ENCODE measurements around the gene COX18.

COX18 gene, protein sequence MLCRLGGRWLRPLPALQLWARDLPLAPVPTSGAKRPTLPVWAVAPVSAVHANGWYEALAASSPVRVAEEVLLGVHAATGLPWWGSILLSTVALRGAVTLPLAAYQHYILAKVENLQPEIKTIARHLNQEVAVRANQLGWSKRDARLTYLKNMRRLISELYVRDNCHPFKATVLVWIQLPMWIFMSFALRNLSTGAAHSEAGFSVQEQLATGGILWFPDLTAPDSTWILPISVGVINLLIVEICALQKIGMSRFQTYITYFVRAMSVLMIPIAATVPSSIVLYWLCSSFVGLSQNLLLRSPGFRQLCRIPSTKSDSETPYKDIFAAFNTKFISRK

DNA sequence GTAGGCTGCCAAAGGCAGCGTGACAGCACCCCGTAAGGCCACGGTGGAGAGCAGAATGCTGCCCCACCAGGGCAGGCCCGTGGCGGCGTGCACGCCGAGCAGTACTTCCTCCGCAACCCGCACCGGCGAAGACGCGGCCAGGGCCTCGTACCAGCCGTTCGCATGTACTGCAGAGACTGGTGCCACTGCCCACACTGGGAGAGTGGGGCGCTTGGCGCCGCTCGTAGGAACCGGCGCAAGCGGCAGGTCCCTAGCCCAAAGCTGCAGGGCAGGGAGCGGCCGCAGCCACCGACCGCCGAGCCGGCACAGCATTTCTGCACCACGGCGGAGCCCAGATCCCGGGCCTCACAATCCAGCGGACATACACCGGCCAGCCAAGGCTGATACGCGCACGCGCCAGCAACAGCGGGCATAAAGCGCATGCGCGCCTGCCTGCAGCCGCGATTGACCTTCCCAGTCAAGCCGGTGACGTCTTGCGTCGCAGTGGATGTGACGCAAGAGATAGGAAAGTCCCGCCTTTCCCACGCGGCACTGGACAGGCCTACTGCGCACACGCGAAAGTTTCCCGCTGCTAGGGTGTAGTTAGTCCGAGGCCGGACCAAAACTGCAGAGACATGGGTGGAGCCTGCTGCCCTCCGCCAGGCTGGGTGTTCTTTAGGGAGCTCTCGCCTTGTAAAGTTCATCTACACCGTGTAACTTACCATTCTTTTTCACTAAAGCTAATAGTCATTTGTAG, at the start of gene COX18:
Gene COX18 (minus strand): TSS at position 379 of the 736 bp plus-strand sequence. CDS start 67 bp downstream, at position 312.
- H3K9ac ChIP-seq (ENCODE audit: low read length in 2 of 2), result peak within 1 kb of the TSS; percentile 87 to 96

GRCh38 chr4:73109493-73109892, 40.0 kb upstream of the COX18 start:
- Histone ChIP-seq H3K4me1 (ENCODE audit: control insufficient read depth, insufficient read depth, low read length) (no peaks in the 10 kb centered on the region), H3K36me3 (ENCODE audit: control insufficient read depth in 2 of 2, insufficient read depth in 2 of 2, low read length in 2 of 2) (peaks cover 11 to 42% of the 10 kb centered on the region in 2 donors), H3K27me3 (ENCODE audit: control insufficient read depth in 1 of 2, insufficient read depth in 2 of 2, low read length in 2 of 2) (no peaks in the 10 kb centered on the region), H3K27ac (ENCODE audit: low read length) (no peak overlapping the region), H3K9ac (ENCODE audit: low read length in 2 of 2) (no peak overlapping the region), H3K4me3 (ENCODE audit: low read length in 2 of 2) (no peak overlapping the region), H3K9me3 (ENCODE audit: control insufficient read depth in 2 of 2, low read length in 2 of 2) (no peaks in the 10 kb centered on the region)

More for the DNA sequence above, at the start of gene COX18:
- peak within 1 kb of the TSS; percentile 83 for H3K27ac ChIP-seq (ENCODE audit: low read length)
- H3K4me1 ChIP-seq (ENCODE audit: control insufficient read depth, insufficient read depth, low read length), result peaks cover 3% of the 10 kb centered on the region
- H3K36me3 ChIP-seq (ENCODE audit: control insufficient read depth in 2 of 2, insufficient read depth in 2 of 2, low read length in 2 of 2), result no peaks in the 10 kb centered on the region
- no peaks in the 10 kb centered on the region for H3K27me3 ChIP-seq (ENCODE audit: control insufficient read depth in 1 of 2, insufficient read depth in 2 of 2, low read length in 2 of 2)
- peak within 1 kb of the TSS; percentile 87 to 91 for H3K4me3 ChIP-seq (ENCODE audit: low read length in 2 of 2)
- no peaks in the 10 kb centered on the region for H3K9me3 ChIP-seq (ENCODE audit: control insufficient read depth in 2 of 2, low read length in 2 of 2)

DNA sequence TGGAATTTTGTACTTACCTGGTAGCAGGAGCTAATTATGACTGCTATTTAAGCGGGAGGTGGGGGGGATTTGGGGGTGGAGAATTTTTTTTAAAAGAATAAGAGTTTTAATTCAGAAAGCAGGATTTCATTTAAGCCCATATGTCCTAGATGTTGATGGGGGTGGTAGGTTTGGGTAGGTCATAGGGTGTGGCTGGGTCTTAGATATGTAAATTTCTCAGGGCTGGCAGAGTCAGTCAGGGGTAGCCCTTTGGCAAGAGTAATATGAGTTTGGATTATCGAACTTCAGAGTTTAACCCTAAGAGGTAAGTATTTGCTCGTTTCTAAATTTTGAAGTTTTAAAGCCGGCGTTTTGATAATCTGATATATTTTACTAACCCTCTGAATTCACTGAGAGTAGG, 35.2 kb upstream of the COX18 start:
- Histone ChIP-seq H3K27me3 (ENCODE audit: control insufficient read depth in 1 of 2, insufficient read depth in 2 of 2, low read length in 2 of 2) (no peaks in the 10 kb centered on the region), H3K4me3 (ENCODE audit: low read length in 2 of 2) (no peak overlapping the region), H3K36me3 (ENCODE audit: control insufficient read depth in 2 of 2, insufficient read depth in 2 of 2, low read length in 2 of 2) (peaks cover 28 to 53% of the 10 kb centered on the region in 2 donors), H3K9ac (ENCODE audit: low read length in 2 of 2) (no peak overlapping the region), H3K4me1 (ENCODE audit: control insufficient read depth, insufficient read depth, low read length) (no peaks in the 10 kb centered on the region), H3K27ac (ENCODE audit: low read length) (no peak overlapping the region), H3K9me3 (ENCODE audit: control insufficient read depth in 2 of 2, low read length in 2 of 2) (no peaks in the 10 kb centered on the region)

- Histone ChIP-seq H3K4me1 (ENCODE audit: control insufficient read depth, insufficient read depth, low read length) (no peaks in the 10 kb centered on the region), H3K4me3 (ENCODE audit: low read length in 2 of 2) (no peak overlapping the region), H3K36me3 (ENCODE audit: control insufficient read depth in 2 of 2, insufficient read depth in 2 of 2, low read length in 2 of 2) (peaks cover 32 to 54% of the 10 kb centered on the region in 2 donors), H3K9ac (ENCODE audit: low read length in 2 of 2) (no peak overlapping the region), H3K27me3 (ENCODE audit: control insufficient read depth in 1 of 2, insufficient read depth in 2 of 2, low read length in 2 of 2) (no peaks in the 10 kb centered on the region), H3K9me3 (ENCODE audit: control insufficient read depth in 2 of 2, low read length in 2 of 2) (no peaks in the 10 kb centered on the region), H3K27ac (ENCODE audit: low read length) (no peak overlapping the region)
Measured at GRCh38 chr4:73103799-73104503, 34.4 kb upstream of the COX18 start.

- no peak overlapping the region for H3K27ac ChIP-seq (ENCODE audit: low read length)
- H3K9me3 ChIP-seq (ENCODE audit: control insufficient read depth in 2 of 2, low read length in 2 of 2), result no peaks in the 10 kb centered on the region
- no peaks in the 10 kb centered on the region for H3K27me3 ChIP-seq (ENCODE audit: control insufficient read depth in 1 of 2, insufficient read depth in 2 of 2, low read length in 2 of 2)
- no peak overlapping the region for H3K4me3 ChIP-seq (ENCODE audit: low read length in 2 of 2)
- no peak overlapping the region for H3K9ac ChIP-seq (ENCODE audit: low read length in 2 of 2)
- H3K4me1 ChIP-seq (ENCODE audit: control insufficient read depth, insufficient read depth, low read length), result no peaks in the 10 kb centered on the region
- peaks cover 31 to 49% of the 10 kb centered on the region in 2 donors for H3K36me3 ChIP-seq (ENCODE audit: control insufficient read depth in 2 of 2, insufficient read depth in 2 of 2, low read length in 2 of 2)
Measured at GRCh38 chr4:73099143-73099542, 29.6 kb upstream of the COX18 start.

GRCh38 chr4:73098713-73099112, 29.2 kb upstream of the COX18 start:
- Histone ChIP-seq H3K9ac (ENCODE audit: low read length in 2 of 2) (no peak overlapping the region), H3K9me3 (ENCODE audit: control insufficient read depth in 2 of 2, low read length in 2 of 2) (no peaks in the 10 kb centered on the region), H3K36me3 (ENCODE audit: control insufficient read depth in 2 of 2, insufficient read depth in 2 of 2, low read length in 2 of 2) (peaks cover 28 to 48% of the 10 kb centered on the region in 2 donors), H3K27me3 (ENCODE audit: control insufficient read depth in 1 of 2, insufficient read depth in 2 of 2, low read length in 2 of 2) (no peaks in the 10 kb centered on the region), H3K4me1 (ENCODE audit: control insufficient read depth, insufficient read depth, low read length) (no peaks in the 10 kb centered on the region), H3K27ac (ENCODE audit: low read length) (no peak overlapping the region), H3K4me3 (ENCODE audit: low read length in 2 of 2) (no peak overlapping the region)

DNA sequence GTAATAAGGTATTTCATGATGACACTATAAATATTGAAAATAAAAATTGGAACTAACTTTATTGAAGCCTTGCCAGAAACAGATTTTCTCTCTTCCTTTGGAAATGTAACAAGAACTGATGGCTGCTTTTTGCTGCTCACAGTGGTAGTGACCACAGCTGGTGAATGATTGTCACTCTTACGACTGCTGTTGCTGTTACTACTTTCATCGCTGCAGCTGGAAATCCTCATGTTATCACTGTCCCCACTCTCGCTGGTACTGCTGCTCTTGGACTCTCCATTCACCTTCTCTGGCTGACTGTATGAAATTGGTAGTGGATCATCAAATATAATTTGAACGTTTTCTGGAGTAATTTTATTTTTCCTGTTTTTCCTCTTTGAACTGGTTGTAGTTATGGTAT, 28.5 kb upstream of the COX18 start:
- Histone ChIP-seq H3K27ac (ENCODE audit: low read length) (no peak overlapping the region), H3K4me3 (ENCODE audit: low read length in 2 of 2) (no peak overlapping the region), H3K36me3 (ENCODE audit: control insufficient read depth in 2 of 2, insufficient read depth in 2 of 2, low read length in 2 of 2) (peaks cover 28 to 49% of the 10 kb centered on the region in 2 donors), H3K27me3 (ENCODE audit: control insufficient read depth in 1 of 2, insufficient read depth in 2 of 2, low read length in 2 of 2) (no peaks in the 10 kb centered on the region), H3K9ac (ENCODE audit: low read length in 2 of 2) (no peak overlapping the region), H3K4me1 (ENCODE audit: control insufficient read depth, insufficient read depth, low read length) (no peaks in the 10 kb centered on the region), H3K9me3 (ENCODE audit: control insufficient read depth in 2 of 2, low read length in 2 of 2) (no peaks in the 10 kb centered on the region)

- H3K9ac ChIP-seq (ENCODE audit: low read length in 2 of 2), result no peak overlapping the region
- no peak overlapping the region for H3K27ac ChIP-seq (ENCODE audit: low read length)
- no peaks in the 10 kb centered on the region for H3K4me1 ChIP-seq (ENCODE audit: control insufficient read depth, insufficient read depth, low read length)
- no peaks in the 10 kb centered on the region for H3K9me3 ChIP-seq (ENCODE audit: control insufficient read depth in 2 of 2, low read length in 2 of 2)
- H3K27me3 ChIP-seq (ENCODE audit: control insufficient read depth in 1 of 2, insufficient read depth in 2 of 2, low read length in 2 of 2), result no peaks in the 10 kb centered on the region
- peaks cover 18 to 32% of the 10 kb centered on the region in 2 donors for H3K36me3 ChIP-seq (ENCODE audit: control insufficient read depth in 2 of 2, insufficient read depth in 2 of 2, low read length in 2 of 2)
- no peak overlapping the region for H3K4me3 ChIP-seq (ENCODE audit: low read length in 2 of 2)
Measured at GRCh38 chr4:73092868-73093267, 23.4 kb upstream of the COX18 start.

DNA sequence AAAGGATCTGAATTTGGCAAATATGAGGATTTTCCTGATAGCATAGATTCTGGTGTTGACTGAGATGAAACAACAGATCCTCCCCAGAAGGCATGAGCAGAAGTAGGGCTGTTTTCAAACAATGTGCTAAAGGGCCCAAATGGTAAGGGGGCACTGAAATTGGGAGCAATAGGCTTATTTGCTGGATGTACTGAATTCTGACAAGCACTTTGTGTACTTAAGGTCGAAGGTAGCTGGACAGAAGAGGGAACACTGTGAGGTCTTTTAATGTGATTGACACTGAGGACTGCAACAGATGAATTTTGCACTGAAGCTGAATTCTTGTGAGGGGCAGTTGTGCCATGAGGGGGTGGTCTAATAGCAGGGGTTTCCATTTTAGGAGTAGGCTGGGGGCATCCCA, 21.2 kb upstream of the COX18 start:
- H3K4me3 ChIP-seq (ENCODE audit: low read length in 2 of 2), result no peak overlapping the region
- H3K36me3 ChIP-seq (ENCODE audit: control insufficient read depth in 2 of 2, insufficient read depth in 2 of 2, low read length in 2 of 2), result peaks cover 18 to 26% of the 10 kb centered on the region in 2 donors
- H3K9me3 ChIP-seq (ENCODE audit: control insufficient read depth in 2 of 2, low read length in 2 of 2), result no peaks in the 10 kb centered on the region
- H3K9ac ChIP-seq (ENCODE audit: low read length in 2 of 2), result no peak overlapping the region
- H3K4me1 ChIP-seq (ENCODE audit: control insufficient read depth, insufficient read depth, low read length), result no peaks in the 10 kb centered on the region
- no peaks in the 10 kb centered on the region for H3K27me3 ChIP-seq (ENCODE audit: control insufficient read depth in 1 of 2, insufficient read depth in 2 of 2, low read length in 2 of 2)
- H3K27ac ChIP-seq (ENCODE audit: low read length), result no peak overlapping the region

DNA sequence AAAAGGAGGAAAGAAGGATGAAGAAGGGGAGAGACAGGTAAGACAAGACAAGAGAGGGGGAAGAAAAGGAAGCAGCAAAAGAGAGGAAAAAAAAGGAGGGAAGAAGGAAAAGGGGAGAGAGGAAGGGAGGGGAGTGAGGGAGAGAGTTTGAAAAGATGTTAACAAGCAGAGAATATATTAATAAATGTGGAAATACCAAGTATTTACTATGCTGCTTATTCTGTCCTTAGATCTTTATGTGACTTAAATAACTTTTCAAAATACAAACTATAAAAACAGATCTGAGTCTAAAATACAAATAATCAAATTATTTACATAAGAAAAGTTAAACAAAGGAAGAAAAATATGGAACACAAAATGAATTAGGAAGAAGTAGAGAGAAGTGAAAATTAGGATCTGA, 18.4 kb upstream of the COX18 start:
- Histone ChIP-seq H3K9me3 (ENCODE audit: control insufficient read depth in 2 of 2, low read length in 2 of 2) (no peaks in the 10 kb centered on the region), H3K27me3 (ENCODE audit: control insufficient read depth in 1 of 2, insufficient read depth in 2 of 2, low read length in 2 of 2) (no peaks in the 10 kb centered on the region), H3K9ac (ENCODE audit: low read length in 2 of 2) (no peak overlapping the region), H3K36me3 (ENCODE audit: control insufficient read depth in 2 of 2, insufficient read depth in 2 of 2, low read length in 2 of 2) (peaks cover 17 to 21% of the 10 kb centered on the region in 2 donors), H3K4me3 (ENCODE audit: low read length in 2 of 2) (no peak overlapping the region), H3K4me1 (ENCODE audit: control insufficient read depth, insufficient read depth, low read length) (no peaks in the 10 kb centered on the region), H3K27ac (ENCODE audit: low read length) (no peak overlapping the region)

All from stomach smooth muscle (tissue), 2 donors.